GM12878 (cell line): ENCODE results near the gene VWA8. TPM values are rescaled to one million over a fixed set of nuclear protein-coding genes. Genes with fewer than 3 reads are reported as not detected.

ENCODE experiments used
- ATAC-seq: fragments of 200-7000 bp; cut with Tn5 transposase; 3 replicates; pipeline ENCODE4 v1.9.1; 2020; ENCODE audit warnings: mild to moderate bottlenecking, moderate library complexity
- BruUV-seq: library from RNA; stranded (reverse); fragments of 400-500 nt; replicated peaks from 2 replicates; lab custom pipeline; 2021; lab: Mats Ljungman, UMichigan
- CTCF ChIA-PET: fragments of 300-600 bp; sonication (Branson Sonifier 250); formaldehyde crosslinking; extraction: SDS; loops from one replicate; lab custom pipeline; 2021; ENCODE audit warnings: inconsistent platforms; lab: Yijun Ruan, JAX
- POLR2A ChIA-PET: fragments of 350-600 bp; formaldehyde crosslinking; extraction: SDS; loops from one replicate; lab custom pipeline; 2021; ENCODE audit warnings: inconsistent platforms; lab: Charles Lee
- RAD21 ChIA-PET: fragments of 300-600 bp; sonication (Branson Sonifier 250); formaldehyde crosslinking; loops from one replicate; lab custom pipeline; 2023; ENCODE audit warnings: antibody characterized with exemption; ENCODE audit not compliant: unreplicated experiment; lab: Charles Lee
- SMC1A ChIA-PET: fragments of 300-600 bp; sonication (Branson Sonifier 250); formaldehyde crosslinking; loops from one replicate; lab custom pipeline; 2023; ENCODE audit not compliant: unreplicated experiment, uncharacterized antibody; lab: Charles Lee
- DNase-seq: peaks from one replicate; pipeline ENCODE4 v3.0.0-alpha.2; 2011; ENCODE audit warnings: low read depth, low spot score
- FAIRE-seq: peaks from 3 replicates; lab custom pipeline; 2011; peaks lifted over from hg19 to GRCh38; lab: Jason Lieb, UNC
- H2AFZ ChIP-seq: 2 replicates; pipeline ENCODE4 v1.6.0; 2011; ENCODE audit warnings: low read depth, low read length, control low read depth; ENCODE audit not compliant: control insufficient read depth
- H3K27ac ChIP-seq: 2 replicates; pipeline ENCODE4 v1.5.1; 2011; ENCODE audit warnings: control low read depth; ENCODE audit not compliant: control insufficient read depth, insufficient read depth
- H3K27me3 ChIP-seq, 2 experiments: replicated peaks in 1 of 2; 2 replicates each; pipeline versions ENCODE4 v1.6.0 to v1.6.1; 2011; ENCODE audit warnings: low read length in 1 of 2; ENCODE audit not compliant: control insufficient read depth in 2 of 2, insufficient read depth in 2 of 2
- H3K36me3 ChIP-seq, 2 experiments: 2 replicates each; pipeline ENCODE4 v1.5.1; 2011; ENCODE audit warnings: low read length in 1 of 2; ENCODE audit not compliant: control insufficient read depth in 2 of 2, insufficient read depth in 2 of 2
- H3K4me1 ChIP-seq: 2 replicates; pipeline ENCODE4 v1.6.1; 2011; ENCODE audit warnings: mild to moderate bottlenecking, low read length, moderate library complexity, mixed read lengths; ENCODE audit not compliant: control insufficient read depth, insufficient read depth
- H3K4me2 ChIP-seq: 2 replicates; pipeline ENCODE4 v1.6.0; 2011; ENCODE audit warnings: control low read depth; ENCODE audit not compliant: control insufficient read depth, insufficient read depth
- H3K4me3 ChIP-seq: fragments of 200-600 bp; sonication (generic); 2 replicates; pipeline ENCODE4 v1.5.1; 2016
- H3K79me2 ChIP-seq: 2 replicates; pipeline ENCODE4 v1.6.0; 2011; ENCODE audit warnings: low read length; ENCODE audit not compliant: control insufficient read depth, insufficient read depth
- H3K9ac ChIP-seq: 2 replicates; pipeline ENCODE4 v1.8.0; 2011; ENCODE audit warnings: low read length, control low read depth, mixed read lengths; ENCODE audit not compliant: control insufficient read depth, insufficient read depth
- H3K9me3 ChIP-seq: replicated peaks from 3 replicates; pipeline ENCODE4 v1.5.1; 2011; ENCODE audit warnings: mild to moderate bottlenecking, low read length; ENCODE audit not compliant: control insufficient read depth, insufficient read depth
- H4K20me1 ChIP-seq: 2 replicates; pipeline ENCODE4 v1.6.0; 2011; ENCODE audit not compliant: control insufficient read depth, insufficient read depth
- ASH2L ChIP-seq: fragments of 300-600, 200-600 bp; sonication (generic); IDR thresholded peaks from 2 replicates; pipeline ENCODE4 v1.6.1; 2017; ENCODE audit warnings: low read depth, mild to moderate bottlenecking, borderline replicate concordance
- BACH1 ChIP-seq: fragments of 450-650 bp; IDR thresholded peaks from 2 replicates; pipeline ENCODE4 v1.6.1; 2017; ENCODE audit warnings: mild to moderate bottlenecking, borderline replicate concordance
- CBFB ChIP-seq: IDR thresholded peaks from 2 replicates; pipeline ENCODE4 v1.6.1; 2016; ENCODE audit warnings: antibody characterized with exemption, low read depth
- CBX5 ChIP-seq: sonication (generic); IDR thresholded peaks from 2 replicates; pipeline ENCODE4 v1.6.1; 2016; ENCODE audit warnings: low read depth, moderate library complexity, mild to moderate bottlenecking, inconsistent platforms
- CHD2 ChIP-seq: IDR thresholded peaks from 2 replicates; pipeline ENCODE4 v1.6.1; 2011; ENCODE audit warnings: low read depth, low read length, improper control_type of control experiment, borderline replicate concordance
- EP300 ChIP-seq, 2 experiments: fragments of 150-350 bp in 1 of 2; IDR thresholded peaks; 2 replicates each; pipeline ENCODE4 v1.6.1; 2011 to 2012; ENCODE audit warnings: low read depth in 2 of 2, low read length in 2 of 2, borderline replicate concordance in 1 of 2, improper control_type of control experiment in 1 of 2, inconsistent platforms in 1 of 2; ENCODE audit not compliant: control insufficient read depth in 1 of 2
- GABPA ChIP-seq: IDR thresholded peaks from 2 replicates; pipeline ENCODE4 v1.6.1; 2014; ENCODE audit warnings: antibody characterized with exemption, low read depth, mild to moderate bottlenecking, inconsistent platforms
- KLF5 ChIP-seq: fragments of 450-650 bp; IDR thresholded peaks from 2 replicates; pipeline ENCODE4 v1.6.1; 2014; ENCODE audit warnings: mild to moderate bottlenecking; ENCODE audit not compliant: partially characterized antibody
- MTA2 ChIP-seq: fragments of 450-650 bp; IDR thresholded peaks from 2 replicates; pipeline ENCODE4 v1.6.1; 2016; ENCODE audit warnings: low read depth, mild to moderate bottlenecking, moderate library complexity
- PAX5 ChIP-seq: IDR thresholded peaks from 2 replicates; pipeline ENCODE4 v1.6.1; 2011; ENCODE audit warnings: low read depth, low read length, borderline replicate concordance
- RAD51 ChIP-seq: fragments of 450-650 bp; IDR thresholded peaks from 2 replicates; pipeline ENCODE4 v1.6.1; 2016; ENCODE audit warnings: moderate library complexity, mild to moderate bottlenecking, inconsistent platforms
- SMARCA5 ChIP-seq: fragments of 450-650 bp; IDR thresholded peaks from 2 replicates; pipeline ENCODE4 v1.6.1; 2017; ENCODE audit warnings: mild to moderate bottlenecking
- SREBF1 ChIP-seq: IDR thresholded peaks from 2 replicates; pipeline ENCODE4 v1.6.1; 2012; ENCODE audit warnings: mild to moderate bottlenecking, low read length
- ZBED1 ChIP-seq: IDR thresholded peaks from 2 replicates; pipeline ENCODE4 v1.6.1; 2016; ENCODE audit warnings: borderline replicate concordance
- ZNF207 ChIP-seq: fragments of 450-650 bp; IDR thresholded peaks from 2 replicates; pipeline ENCODE4 v1.6.1; 2014; ENCODE audit warnings: antibody characterized with exemption, mild to moderate bottlenecking, borderline replicate concordance
- ZNF384 ChIP-seq: IDR thresholded peaks from 2 replicates; pipeline ENCODE4 v1.6.1; 2012; ENCODE audit warnings: low read depth, mild to moderate bottlenecking, low read length, improper control_type of control experiment, borderline replicate concordance
- ZNF622 ChIP-seq: fragments of 450-650 bp; IDR thresholded peaks from 2 replicates; pipeline ENCODE4 v1.6.1; 2017; ENCODE audit warnings: mild to moderate bottlenecking, inconsistent platforms
- WGBS: methylation state at CpG from one replicate; pipeline ENCODE4 v1.1.6; 2016; ENCODE audit warnings: low lambda C conversion rate; ENCODE audit not compliant: insufficient replicate concordance, insufficient coverage; ENCODE audit errors: missing lambda C conversion rate; 5-methylcytosine and 5-hydroxymethylcytosine counted together
- in situ Hi-C: fragments of 300-500 bp; cut with MboI; formaldehyde crosslinking; loops from 9 replicates; pipeline ENCODE4 v1.14.3; 2018; ENCODE audit warnings: mixed read lengths
- intact Hi-C: fragments of 100-400 bp; cut with micrococcal nuclease; formaldehyde crosslinking; loops from one replicate; pipeline ENCODE4 v1.14.2; 2022; ENCODE audit not compliant: unreplicated experiment
- polyA plus RNA-seq, 11 experiments: library from polyadenylated mRNA; depleted of rRNA in 4 of 11; unstranded in 6 of 11; stranded (reverse) in 5 of 11; fragments of >200 nt; fragmentation: Nextera tagmentation in 4 of 11; fragmentation: Illumina TruSeq in 1 of 11; extraction: Ambion mirVana in 4 of 11; extraction: Trizol in 1 of 11; gene quantifications; 1 replicate in 1 of 11; 2 replicates in 10 of 11; pipeline versions ENCODE4 v1.2.1 to v1.2.3, GENCODE V29; 2011 to 2016; ENCODE audit warnings: inconsistent platforms in 2 of 11, missing spikeins in 2 of 11, low read depth in 1 of 11
- total RNA-seq, 4 experiments: library from RNA; depleted of rRNA in 3 of 4; stranded (reverse); fragments of >200 nt in 3 of 4; fragmentation: Illumina TruSeq in 1 of 4; extraction: Trizol in 1 of 4; gene quantifications; 2 replicates each; pipeline versions ENCODE4 v1.2.1 to v1.2.3, GENCODE V29; 2013 to 2021
- TF ChIP-seq, protein P1 (sequence below): fragments of 450-650 bp; IDR thresholded peaks from 2 replicates; pipeline ENCODE4 v1.6.1; 2018; ENCODE audit warnings: mild to moderate bottlenecking, low read depth, moderate library complexity; ENCODE audit not compliant: partially characterized antibody
- TF ChIP-seq, protein P2 (sequence below): fragments of 450-650 bp; IDR thresholded peaks from 2 replicates; pipeline ENCODE4 v1.6.1; 2017; ENCODE audit warnings: borderline replicate concordance

Gene VWA8
- total and polyA plus RNA-seq, 10 of the 15 experiments (the other 5 are each of a cell fraction or from before 2014, with no cell fraction given), result 3.0 to 21.8 (median 13.5) TPM

DNA sequence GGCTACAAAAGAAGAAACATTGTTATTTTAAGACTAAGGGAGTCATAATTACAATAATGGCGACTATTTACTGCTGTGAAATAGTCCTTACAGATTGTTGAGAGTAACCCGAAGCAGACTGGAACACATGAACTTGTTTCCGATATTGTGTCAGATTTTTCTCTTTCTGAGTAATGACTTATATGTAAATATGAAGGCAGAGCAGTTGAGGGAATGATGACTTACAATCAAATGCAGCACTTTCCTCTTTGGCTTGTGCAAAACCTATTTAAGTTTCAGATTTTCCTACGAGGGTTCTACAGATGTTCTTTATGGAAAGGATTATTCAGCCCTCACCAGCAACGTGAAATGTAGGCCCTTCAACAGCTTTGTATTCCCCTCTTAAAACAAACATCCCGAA lies 304.9 kb downstream of the VWA8 start:
- no peak for DNase-seq
- in situ Hi-C loops, result no loop called here
- ChIA-PET RAD21 (interaction anchor here (1.6 kb wide), 1 partner anchor 13 kb away, joined by 4 read pairs; no protein-coding TSS in a partner anchor), CTCF (interaction anchor here (0.8 to 1.3 kb wide), 2 partner anchors 12 to 301 kb away, joined by 3 to 9 read pairs; no protein-coding TSS in a partner anchor), POLR2A (no interaction called here), SMC1A (interaction anchor here (1.3 to 5.2 kb wide), 4 partner anchors 12 to 36 kb away, joined by 3 to 26 read pairs (median 3); no protein-coding TSS in a partner anchor)
- Histone ChIP-seq H3K27ac (no peak overlapping the region), H3K27me3 (no peaks in the 10 kb centered on the region), H3K9ac (no peak overlapping the region), H3K9me3 (no peaks in the 10 kb centered on the region), H4K20me1 (no peaks in the 10 kb centered on the region), H3K4me2 (no peak overlapping the region), H3K4me1 (no peaks in the 10 kb centered on the region), H3K4me3 (no peak overlapping the region), H3K36me3 (no peaks in the 10 kb centered on the region), H3K79me2 (no peaks in the 10 kb centered on the region), H2AFZ (no peak overlapping the region)
- no peak for ATAC-seq
- intact Hi-C loops, result no loop called here
- no peak for FAIRE-seq
- no TSS peak for BruUV-seq
- WGBS, result 90% methylated on average over 6 of the region's 6 CpGs
- TF ChIP-seq ZNF207 (no peak), CBFB (no peak), GABPA (no peak), MTA2 (no peak), RAD51 (no peak), ZNF384 (no peak), BACH1 (no peak), ASH2L (no peak), EP300 (IDR thresholded peaks at IDR 0.05; ENCODE audit: borderline replicate concordance in 1 of 2, control insufficient read depth in 1 of 2, low read depth in 2 of 2, low read length in 2 of 2) (no peak), PAX5 (no peak), ZNF622 (no peak), KLF5 (no peak), SMARCA5 (no peak), CBX5 (no peak), ZBED1 (no peak), CHD2 (no peak), SREBF1 (no peak)
- TF ChIP-seq, protein P1, sequence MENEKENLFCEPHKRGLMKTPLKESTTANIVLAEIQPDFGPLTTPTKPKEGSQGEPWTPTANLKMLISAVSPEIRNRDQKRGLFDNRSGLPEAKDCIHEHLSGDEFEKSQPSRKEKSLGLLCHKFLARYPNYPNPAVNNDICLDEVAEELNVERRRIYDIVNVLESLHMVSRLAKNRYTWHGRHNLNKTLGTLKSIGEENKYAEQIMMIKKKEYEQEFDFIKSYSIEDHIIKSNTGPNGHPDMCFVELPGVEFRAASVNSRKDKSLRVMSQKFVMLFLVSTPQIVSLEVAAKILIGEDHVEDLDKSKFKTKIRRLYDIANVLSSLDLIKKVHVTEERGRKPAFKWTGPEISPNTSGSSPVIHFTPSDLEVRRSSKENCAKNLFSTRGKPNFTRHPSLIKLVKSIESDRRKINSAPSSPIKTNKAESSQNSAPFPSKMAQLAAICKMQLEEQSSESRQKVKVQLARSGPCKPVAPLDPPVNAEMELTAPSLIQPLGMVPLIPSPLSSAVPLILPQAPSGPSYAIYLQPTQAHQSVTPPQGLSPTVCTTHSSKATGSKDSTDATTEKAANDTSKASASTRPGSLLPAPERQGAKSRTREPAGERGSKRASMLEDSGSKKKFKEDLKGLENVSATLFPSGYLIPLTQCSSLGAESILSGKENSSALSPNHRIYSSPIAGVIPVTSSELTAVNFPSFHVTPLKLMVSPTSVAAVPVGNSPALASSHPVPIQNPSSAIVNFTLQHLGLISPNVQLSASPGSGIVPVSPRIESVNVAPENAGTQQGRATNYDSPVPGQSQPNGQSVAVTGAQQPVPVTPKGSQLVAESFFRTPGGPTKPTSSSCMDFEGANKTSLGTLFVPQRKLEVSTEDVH, result no peak
- TF ChIP-seq, protein P2, sequence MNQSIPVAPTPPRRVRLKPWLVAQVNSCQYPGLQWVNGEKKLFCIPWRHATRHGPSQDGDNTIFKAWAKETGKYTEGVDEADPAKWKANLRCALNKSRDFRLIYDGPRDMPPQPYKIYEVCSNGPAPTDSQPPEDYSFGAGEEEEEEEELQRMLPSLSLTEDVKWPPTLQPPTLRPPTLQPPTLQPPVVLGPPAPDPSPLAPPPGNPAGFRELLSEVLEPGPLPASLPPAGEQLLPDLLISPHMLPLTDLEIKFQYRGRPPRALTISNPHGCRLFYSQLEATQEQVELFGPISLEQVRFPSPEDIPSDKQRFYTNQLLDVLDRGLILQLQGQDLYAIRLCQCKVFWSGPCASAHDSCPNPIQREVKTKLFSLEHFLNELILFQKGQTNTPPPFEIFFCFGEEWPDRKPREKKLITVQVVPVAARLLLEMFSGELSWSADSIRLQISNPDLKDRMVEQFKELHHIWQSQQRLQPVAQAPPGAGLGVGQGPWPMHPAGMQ, result no peak
